Stimulated activated CD4-positive, alpha-beta T cell treated with anti-CD3 and anti-CD28 coated beads, Interleukin-15, amount 100 ng/mL, for 24 hours (primary cell): ENCODE data around the gene OPTC.
"Not testable (repeated sequence)": the region's sequence is repeated elsewhere in the genome, so short reads cannot be mapped to it uniquely, and the experiment has no call there.

Experiments
- DNase-seq: peaks from one replicate; pipeline ENCODE4 v3.0.0-alpha.2; 2020

Gene OPTC

GRCh38 chr1:203465948-203466347 is 28.0 kb upstream of the OPTC start:
- no peak for DNase-seq

- not testable (repeated sequence) for DNase-seq
Observed at GRCh38 chr1:203466906-203467549, 26.9 kb upstream of the OPTC start.

GRCh38 chr1:203467550-203467921 is 26.4 kb upstream of the OPTC start:
- no peak for DNase-seq

- DNase-seq: no peak
Observed at GRCh38 chr1:203468326-203468725, 25.6 kb upstream of the OPTC start.

- no peak for DNase-seq
Observed at GRCh38 chr1:203470240-203470639, 23.7 kb upstream of the OPTC start.

- no peak for DNase-seq
Observed at GRCh38 chr1:203471841-203472240, 22.1 kb upstream of the OPTC start.

GRCh38 chr1:203473281-203473680 is 20.7 kb upstream of the OPTC start:
- DNase-seq: no peak

- DNase-seq: no peak
Observed at GRCh38 chr1:203473781-203474305, 20.1 kb upstream of the OPTC start.

GRCh38 chr1:203475012-203475981 is 18.7 kb upstream of the OPTC start, which contains the start of gene PRELP:
Gene PRELP (plus strand): TSS chr1:203475806. CDS start chr1:203483185, 7,379 bp downstream.
- no peak for DNase-seq

GRCh38 chr1:203476216-203476814 is 17.6 kb upstream of the OPTC start:
- no peak for DNase-seq

GRCh38 chr1:203477748-203478147 is 16.2 kb upstream of the OPTC start:
- no peak for DNase-seq

- no peak for DNase-seq
Observed at GRCh38 chr1:203478231-203478630, 15.7 kb upstream of the OPTC start.

GRCh38 chr1:203478986-203479385 is 15.0 kb upstream of the OPTC start:
- DNase-seq: no peak

GRCh38 chr1:203479646-203480045 is 14.3 kb upstream of the OPTC start:
- DNase-seq: no peak

- DNase-seq: no peak
Observed at GRCh38 chr1:203480084-203480483, 13.9 kb upstream of the OPTC start.

GRCh38 chr1:203480525-203481084 is 13.3 kb upstream of the OPTC start:
- peak; percentile 65 for DNase-seq

- no peak for DNase-seq
Observed at GRCh38 chr1:203481196-203481595, 12.8 kb upstream of the OPTC start.

GRCh38 chr1:203486618-203487370 is 7.2 kb upstream of the OPTC start:
- no peak for DNase-seq

GRCh38 chr1:203488539-203488938 is 5.4 kb upstream of the OPTC start:
- no peak for DNase-seq

GRCh38 chr1:203490607-203491006 is 3.3 kb upstream of the OPTC start:
- DNase-seq: no peak

- no peak for DNase-seq
Observed at GRCh38 chr1:203491664-203492063, 2.3 kb upstream of the OPTC start.

- DNase-seq: no peak
Observed at GRCh38 chr1:203492082-203492747, 1.7 kb upstream of the OPTC start.
